ENCODE measurements around the gene DOLPP1.

DNA sequence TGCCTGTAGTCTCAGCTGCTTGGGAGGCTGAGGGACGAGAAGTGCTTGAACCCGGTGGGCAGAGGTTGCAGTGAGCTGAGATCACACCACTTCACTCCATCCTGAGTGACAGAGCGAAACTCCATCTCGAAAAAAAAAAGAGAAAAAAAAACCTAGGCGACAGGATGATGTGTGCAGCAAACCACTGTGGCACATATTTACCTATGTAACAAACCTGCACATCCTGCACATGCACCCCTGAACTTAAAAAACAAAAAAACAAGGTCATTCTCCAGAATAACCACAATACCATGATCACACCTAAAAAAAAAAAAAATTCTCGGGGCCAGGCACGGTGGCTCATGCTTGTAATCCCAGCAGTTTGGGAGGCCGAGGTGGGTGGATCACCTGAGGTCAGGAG lies 7.5 kb upstream of the DOLPP1 start:
- TF ChIP-seq, protein P1, sequence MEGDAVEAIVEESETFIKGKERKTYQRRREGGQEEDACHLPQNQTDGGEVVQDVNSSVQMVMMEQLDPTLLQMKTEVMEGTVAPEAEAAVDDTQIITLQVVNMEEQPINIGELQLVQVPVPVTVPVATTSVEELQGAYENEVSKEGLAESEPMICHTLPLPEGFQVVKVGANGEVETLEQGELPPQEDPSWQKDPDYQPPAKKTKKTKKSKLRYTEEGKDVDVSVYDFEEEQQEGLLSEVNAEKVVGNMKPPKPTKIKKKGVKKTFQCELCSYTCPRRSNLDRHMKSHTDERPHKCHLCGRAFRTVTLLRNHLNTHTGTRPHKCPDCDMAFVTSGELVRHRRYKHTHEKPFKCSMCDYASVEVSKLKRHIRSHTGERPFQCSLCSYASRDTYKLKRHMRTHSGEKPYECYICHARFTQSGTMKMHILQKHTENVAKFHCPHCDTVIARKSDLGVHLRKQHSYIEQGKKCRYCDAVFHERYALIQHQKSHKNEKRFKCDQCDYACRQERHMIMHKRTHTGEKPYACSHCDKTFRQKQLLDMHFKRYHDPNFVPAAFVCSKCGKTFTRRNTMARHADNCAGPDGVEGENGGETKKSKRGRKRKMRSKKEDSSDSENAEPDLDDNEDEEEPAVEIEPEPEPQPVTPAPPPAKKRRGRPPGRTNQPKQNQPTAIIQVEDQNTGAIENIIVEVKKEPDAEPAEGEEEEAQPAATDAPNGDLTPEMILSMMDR (IDR thresholded peaks at IDR 0.05), result no peak
- TF ChIP-seq POLR2A (IDR thresholded peaks at IDR 0.05), result no peak
- TF ChIP-seq POLR2AphosphoS5 (IDR thresholded peaks at IDR 0.05), result no peak
